GM21447 (cell line): ENCODE results near the gene FHOD3.
"Not testable (repeated sequence)": the region's sequence is repeated elsewhere in the genome, so short reads cannot be mapped to it uniquely, and the experiment has no call there.

Experiments used
- ATAC-seq: cut with Tn5 transposase; IDR thresholded peaks from one replicate; pipeline ENCODE4 v1.9.1; 2021; ENCODE audit not compliant: unreplicated experiment

Gene FHOD3

DNA sequence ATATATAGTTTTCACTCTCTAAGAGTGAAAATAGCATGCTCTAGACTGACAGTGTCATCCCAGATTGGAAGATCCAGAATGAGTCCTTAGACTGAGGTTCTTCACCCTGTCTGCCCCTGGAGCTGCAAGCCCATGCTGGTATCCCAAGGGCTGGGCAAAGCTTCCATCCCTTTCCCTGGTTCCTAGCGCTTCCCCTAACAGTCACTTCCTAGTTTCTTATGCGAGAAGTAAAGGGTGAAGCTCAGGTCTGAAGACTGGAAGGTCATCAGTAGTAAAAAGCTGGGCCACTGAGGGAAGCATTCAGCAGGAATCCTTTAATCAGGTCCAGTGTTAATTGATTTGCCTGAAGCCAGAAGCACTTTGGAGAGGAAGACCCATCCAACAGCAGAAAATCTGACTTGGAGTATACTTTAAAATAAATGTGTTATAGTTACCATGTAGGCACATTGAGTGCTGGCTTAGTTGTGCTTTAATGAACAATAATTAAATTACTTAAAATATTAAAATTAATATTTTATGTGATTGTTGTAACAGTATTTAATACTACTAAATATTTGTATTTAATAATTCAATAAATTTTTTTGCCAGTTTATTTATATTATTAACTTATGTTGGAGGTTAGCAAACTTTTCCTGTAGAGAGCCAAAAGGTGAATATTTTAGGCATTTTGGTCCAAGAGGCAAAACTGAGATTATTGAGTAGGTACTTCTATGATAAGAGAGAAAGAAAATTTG lies 237.9 kb downstream of the FHOD3 start:
- ATAC-seq: no peak

- ATAC-seq: no peak
These were observed 238.9 kb downstream of the FHOD3 start for GRCh38 chr18:36536426-36536825.

- no peak for ATAC-seq
These were observed 239.8 kb downstream of the FHOD3 start for GRCh38 chr18:36537289-36537688.

- ATAC-seq: no peak
These were observed 242.2 kb downstream of the FHOD3 start for GRCh38 chr18:36539674-36540231.

DNA sequence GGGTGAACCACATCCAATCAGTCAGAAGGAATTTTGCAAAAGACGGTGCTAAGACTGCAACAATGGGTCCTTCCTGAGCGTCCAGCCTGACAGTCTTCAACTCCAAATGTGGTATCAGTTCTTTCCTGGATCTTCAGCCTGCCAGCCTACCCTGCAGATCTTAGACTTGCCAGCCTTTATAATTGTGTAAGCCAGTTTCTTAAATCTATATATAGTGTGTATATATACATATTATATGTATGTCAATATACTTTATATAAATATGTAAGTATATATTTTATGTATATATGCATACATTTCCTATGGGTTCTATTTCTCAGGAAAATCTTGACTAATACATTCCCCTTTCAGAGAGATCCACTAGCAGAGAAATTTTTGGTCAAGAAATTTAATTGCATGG lies 245.5 kb downstream of the FHOD3 start:
- ATAC-seq: no peak

DNA sequence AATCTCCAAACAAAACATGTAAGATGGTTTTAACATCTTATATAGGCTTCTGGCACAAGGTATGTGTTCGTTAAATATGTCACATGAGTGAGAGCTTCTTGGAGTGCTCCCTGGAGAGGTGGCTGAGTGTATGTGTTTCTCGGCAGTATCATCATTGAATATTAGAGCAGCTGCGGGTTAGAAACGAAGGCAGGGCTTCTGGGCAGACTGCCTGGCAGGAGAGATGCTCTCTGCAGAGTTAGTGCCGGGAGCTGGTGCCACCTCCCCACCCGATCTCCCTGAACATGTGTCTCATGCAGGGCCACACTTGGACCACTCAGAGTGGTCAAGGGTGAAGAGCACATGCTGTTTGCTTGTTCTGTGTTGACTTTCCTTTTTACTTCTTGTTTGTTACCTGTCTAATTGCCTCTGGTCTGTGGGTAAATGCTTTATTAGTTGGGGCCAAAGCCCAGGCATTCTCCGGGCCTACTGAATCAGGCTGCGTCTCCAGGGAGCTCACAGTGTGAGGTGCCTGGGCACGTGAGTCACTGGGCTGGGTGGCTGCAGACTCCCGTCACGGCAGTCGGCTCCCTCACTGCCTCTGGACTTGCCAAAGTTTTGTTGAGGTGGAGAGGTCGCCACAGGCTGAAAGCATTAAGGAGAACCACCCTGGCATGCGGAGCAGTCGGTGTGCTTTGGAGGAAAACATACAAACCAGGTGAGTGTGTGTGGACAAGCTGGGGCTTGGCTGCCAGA lies 246.6 kb downstream of the FHOD3 start:
- no peak for ATAC-seq

DNA sequence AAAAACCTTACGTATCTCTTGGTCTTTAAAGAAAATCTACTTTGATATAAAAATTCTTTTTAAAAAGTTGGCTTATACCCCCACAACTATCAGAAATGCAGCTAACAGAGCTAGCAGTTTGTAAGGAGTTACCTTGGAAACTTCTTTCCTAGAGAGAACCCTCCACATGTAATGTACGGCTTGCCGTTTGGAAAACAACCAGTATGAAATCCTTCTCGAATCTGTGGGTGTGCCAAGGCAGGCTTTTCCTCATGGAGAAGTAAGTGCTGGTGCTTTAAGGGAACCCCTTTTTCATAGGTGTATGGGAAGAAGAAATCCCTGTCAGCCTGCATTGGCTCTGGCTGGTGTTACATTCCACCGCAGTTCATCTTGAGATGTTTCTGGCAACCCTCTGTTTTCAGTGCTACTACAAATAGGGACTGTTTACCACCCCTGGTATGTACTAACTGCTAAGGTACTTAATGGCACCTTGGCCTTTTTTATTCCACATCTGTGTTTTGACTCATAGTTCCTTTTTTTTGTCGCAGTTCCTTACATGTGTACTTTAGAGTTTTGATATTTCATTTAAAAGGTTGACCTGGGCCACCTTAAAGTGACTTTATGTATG lies 248.4 kb downstream of the FHOD3 start:
- ATAC-seq: no peak

DNA sequence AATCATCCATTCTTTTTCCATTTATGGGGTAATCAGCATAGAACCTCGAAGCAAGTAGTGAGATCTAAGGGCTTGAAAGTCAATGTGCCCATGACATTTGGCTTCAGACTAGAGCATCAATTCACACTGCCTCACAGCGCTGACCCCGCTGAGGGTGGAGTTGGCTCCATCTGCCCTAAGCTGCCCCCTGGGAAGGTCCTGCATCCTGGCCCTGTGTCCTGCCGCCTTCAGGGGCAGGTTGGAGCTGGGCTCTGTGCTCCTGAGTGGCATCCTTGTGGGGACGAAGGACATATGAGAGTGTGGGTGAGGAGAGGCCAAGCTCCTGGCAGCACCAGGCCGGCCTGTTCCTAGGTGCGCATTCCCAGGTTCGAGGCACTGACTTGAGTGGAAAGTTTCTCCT lies 249.4 kb downstream of the FHOD3 start:
- no peak for ATAC-seq

DNA sequence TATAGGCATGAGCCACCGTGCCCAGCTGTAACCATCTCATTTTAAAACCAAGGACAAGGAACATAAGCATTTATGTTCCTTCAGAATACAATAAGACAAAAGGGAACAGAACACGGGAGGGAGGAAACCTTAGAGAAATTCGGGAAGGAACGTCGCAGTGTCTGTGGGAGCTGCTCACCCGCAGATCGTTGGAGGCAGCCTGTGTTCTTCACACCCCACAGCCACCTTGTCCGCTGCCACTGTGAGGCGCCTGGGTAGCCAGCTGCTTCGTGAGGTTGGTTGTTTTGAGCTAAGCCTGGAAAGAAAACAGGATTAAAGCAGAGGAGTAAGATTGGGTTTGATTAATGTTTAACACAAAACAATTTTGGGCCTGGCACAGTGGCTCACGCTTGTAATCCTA lies 250.0 kb downstream of the FHOD3 start:
- ATAC-seq: no peak

GRCh38 chr18:36551274-36551673 lies 253.8 kb downstream of the FHOD3 start:
- not testable (repeated sequence) for ATAC-seq

- ATAC-seq: no peak
These were observed 260.7 kb downstream of the FHOD3 start for GRCh38 chr18:36558234-36558633.

DNA sequence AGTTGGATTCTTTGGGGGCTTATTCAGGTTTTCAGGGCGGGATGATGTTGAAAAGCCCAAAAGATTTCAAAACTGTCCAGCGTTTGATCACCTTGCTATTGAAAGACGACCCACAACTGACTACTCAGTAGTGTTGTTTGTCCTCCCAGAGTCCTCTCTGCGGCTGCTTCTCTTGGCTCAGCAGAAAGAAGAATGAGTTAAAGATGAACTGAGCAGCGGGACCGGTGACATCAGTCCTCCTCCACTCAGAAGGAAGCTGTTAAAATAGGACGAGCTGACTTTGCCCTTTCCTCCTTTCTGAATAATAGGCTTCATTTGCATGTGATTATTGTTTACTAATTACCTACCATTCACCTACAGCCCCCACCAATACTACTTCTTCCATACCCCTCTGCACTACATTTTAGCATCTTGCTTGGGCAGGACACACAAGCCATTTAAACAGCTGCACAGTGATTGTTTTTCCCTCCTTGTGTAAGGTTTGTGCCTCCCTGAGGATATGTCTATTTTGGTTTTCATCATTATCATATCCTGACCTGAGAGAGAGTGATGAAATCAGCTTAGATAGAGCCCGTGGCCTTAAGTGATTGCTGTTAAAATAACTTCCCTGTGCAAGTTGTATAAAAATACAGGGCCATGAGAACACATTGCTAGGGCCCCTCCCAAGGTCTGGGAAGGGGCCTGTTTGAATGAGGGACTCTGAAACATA lies 261.8 kb downstream of the FHOD3 start:
- ATAC-seq: no peak

GRCh38 chr18:36560187-36560586 lies 262.7 kb downstream of the FHOD3 start:
- no peak for ATAC-seq

DNA sequence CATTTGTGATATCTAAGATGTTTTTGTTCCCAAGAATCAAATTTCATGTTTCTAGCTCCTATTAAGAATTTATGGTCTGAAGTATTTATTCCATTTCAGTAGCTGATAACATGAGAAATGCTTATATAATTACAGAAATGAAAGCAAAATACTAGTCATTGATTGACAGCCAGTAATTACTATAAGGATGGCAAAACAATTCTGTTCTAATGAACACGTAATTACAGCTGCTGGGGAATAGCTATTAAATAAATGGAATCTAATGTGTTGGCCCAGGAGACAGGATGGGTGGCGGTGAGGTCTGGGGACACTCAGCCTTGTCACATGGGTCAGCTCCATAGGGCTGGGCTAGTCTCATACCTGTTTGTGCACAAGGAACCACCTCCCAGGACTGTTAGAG lies 263.5 kb downstream of the FHOD3 start:
- no peak for ATAC-seq

- ATAC-seq: no peak
These were observed 267.3 kb downstream of the FHOD3 start for GRCh38 chr18:36564841-36565240.

DNA sequence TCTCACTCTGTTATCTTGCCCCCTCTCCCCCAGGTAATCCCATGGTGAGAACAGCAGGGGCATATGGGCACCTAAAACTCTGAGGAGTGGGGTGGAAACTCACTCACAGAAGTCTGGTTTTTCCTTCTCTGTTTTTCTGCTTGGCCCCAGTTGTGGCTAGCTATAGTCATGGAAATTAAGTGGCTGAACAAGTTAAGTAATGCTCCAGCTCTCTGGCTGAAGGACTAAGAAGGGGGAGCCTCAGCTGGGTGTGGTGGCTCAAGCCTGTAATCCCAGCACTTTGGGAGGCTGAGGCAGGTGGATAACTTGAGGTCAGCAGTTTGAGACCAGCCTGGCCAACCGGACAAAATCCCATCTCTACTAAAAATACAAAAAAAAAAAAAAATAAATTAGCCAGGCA lies 270.3 kb downstream of the FHOD3 start:
- no peak for ATAC-seq

DNA sequence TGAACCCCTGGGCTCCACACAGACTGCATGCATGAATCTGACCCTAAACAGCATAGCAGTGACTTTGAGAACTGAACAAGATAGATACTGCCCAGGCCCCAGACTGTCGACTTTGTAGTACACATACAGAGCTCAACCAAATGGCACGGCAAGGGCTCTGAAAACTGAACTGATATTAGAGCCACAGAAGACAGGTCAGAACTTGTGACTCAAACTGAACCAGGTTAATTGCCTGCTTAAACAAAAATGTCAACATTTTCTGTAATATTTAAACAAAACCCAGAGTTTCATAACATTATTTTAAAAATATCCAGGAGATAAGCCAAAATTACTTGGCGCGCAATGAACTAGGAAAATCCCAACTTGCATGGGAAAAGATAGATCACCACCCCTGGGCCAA lies 271.0 kb downstream of the FHOD3 start:
- no peak for ATAC-seq

GRCh38 chr18:36572135-36572856 lies 274.8 kb downstream of the FHOD3 start:
- no peak for ATAC-seq

DNA sequence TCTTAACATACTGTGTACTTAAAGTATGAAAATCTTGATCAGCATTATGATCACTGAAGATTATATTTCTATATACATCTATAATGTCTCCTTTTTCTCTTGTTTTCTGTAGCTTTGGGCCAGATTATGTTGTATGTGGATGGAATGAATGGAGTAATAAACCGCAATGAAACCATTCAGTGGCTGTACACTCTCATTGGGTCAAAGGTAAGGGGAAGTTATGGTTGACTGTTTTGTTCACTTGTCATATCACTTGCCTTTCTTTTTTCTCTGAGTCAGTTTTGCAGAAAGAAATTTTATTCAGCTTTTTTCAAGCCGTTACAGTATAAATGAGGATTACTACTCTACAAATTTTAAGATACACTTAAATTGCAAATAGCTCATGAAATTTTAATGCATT lies 278.8 kb downstream of the FHOD3 start:
- no peak for ATAC-seq

DNA sequence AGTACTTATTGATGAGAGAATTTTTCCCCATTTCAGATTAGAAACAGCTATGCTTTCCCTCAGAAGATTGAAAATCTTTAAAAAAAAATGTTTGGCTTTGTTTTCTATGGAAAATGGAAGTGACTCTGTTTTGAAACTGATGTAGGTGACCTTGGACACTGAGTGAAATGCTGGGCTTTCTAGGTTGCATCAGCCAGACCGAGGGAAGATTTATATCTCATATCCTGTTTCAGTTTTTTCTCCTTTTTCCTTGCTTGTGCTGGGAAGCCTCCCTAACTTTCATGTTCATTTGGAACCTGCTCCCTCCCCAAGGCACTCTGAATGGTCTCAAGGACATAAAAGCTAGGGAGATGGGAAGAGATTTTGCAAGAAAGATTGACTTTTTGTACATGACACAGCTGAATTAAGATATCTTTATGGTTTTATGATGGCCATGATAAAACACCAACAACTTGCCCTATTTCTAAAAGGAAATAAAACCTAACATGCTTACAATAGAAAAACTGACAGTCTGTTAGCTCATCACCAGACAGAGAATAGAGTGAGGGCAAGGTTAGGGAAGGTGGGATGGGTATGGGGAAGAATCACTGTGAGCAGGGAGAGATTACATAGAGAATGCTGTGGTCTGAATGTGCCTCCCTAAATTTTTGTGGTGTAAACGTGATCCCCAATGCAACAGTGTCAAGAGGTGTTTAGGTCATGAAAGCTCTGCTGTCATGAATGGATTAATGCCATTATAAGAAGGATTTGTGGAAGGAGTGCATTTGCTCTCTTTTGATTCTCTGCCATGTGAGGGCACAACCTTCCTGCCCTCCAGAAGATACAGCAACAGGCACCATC lies 281.6 kb downstream of the FHOD3 start:
- no peak for ATAC-seq
